Non-pigmented ciliary epithelial cell (primary cell): ENCODE results near the gene SEMA3G.

Experiments used
- DNase-seq: peaks from one replicate; pipeline ENCODE4 v3.0.0-alpha.2; 2010; ENCODE audit warnings: low read depth

Gene SEMA3G

GRCh38 chr3:52479037-52479876, 34.4 kb upstream of the SEMA3G start:
- DNase-seq = no peak

GRCh38 chr3:52477796-52478095, 32.8 kb upstream of the SEMA3G start:
- no peak for DNase-seq

GRCh38 chr3:52477076-52477795, 32.3 kb upstream of the SEMA3G start:
- no peak for DNase-seq

- DNase-seq = no peak
These were observed 28.1 kb upstream of the SEMA3G start for GRCh38 chr3:52473026-52473425.

GRCh38 chr3:52472239-52473000, 27.5 kb upstream of the SEMA3G start:
- no peak for DNase-seq

- DNase-seq = no peak
These were observed 26.7 kb upstream of the SEMA3G start for GRCh38 chr3:52471371-52472238.

- DNase-seq = no peak
These were observed 26.0 kb upstream of the SEMA3G start for GRCh38 chr3:52470920-52471319.

GRCh38 chr3:52469001-52469400, 24.1 kb upstream of the SEMA3G start:
- no peak for DNase-seq

GRCh38 chr3:52468336-52468735, 23.4 kb upstream of the SEMA3G start:
- no peak for DNase-seq

GRCh38 chr3:52463416-52463815, 18.5 kb upstream of the SEMA3G start:
- DNase-seq = no peak

- no peak for DNase-seq
These were observed 17.0 kb upstream of the SEMA3G start for GRCh38 chr3:52461874-52462273.

GRCh38 chr3:52458770-52459545, 14.1 kb upstream of the SEMA3G start:
- no peak for DNase-seq

- DNase-seq = no peak
These were observed 13.3 kb upstream of the SEMA3G start for GRCh38 chr3:52458031-52458760.

GRCh38 chr3:52456800-52457183, 11.9 kb upstream of the SEMA3G start:
- no peak for DNase-seq

- DNase-seq = no peak
These were observed 11.4 kb upstream of the SEMA3G start for GRCh38 chr3:52456169-52456799.

GRCh38 chr3:52455283-52456168, 10.6 kb upstream of the SEMA3G start, which contains the start of gene NISCH:
Gene NISCH, plus strand, starts transcription at chr3:52455604. Its CDS starts 38 bp downstream, at chr3:52455642.
- DNase-seq = no peak

GRCh38 chr3:52454938-52455282, 10.0 kb upstream of the SEMA3G start:
- DNase-seq = no peak

GRCh38 chr3:52454250-52454937, 9.5 kb upstream of the SEMA3G start:
- no peak for DNase-seq
